GM12891 (cell line): ENCODE measurements around the gene PDLIM4.

Source experiments
- POLR2A ChIP-seq: IDR thresholded peaks from 2 replicates; pipeline ENCODE4 v1.6.1; 2011; ENCODE audit warnings: low read depth, low read length, control low read depth
- POLR2AphosphoS5 ChIP-seq: IDR thresholded peaks from 2 replicates; pipeline ENCODE4 v1.6.1; 2011; ENCODE audit warnings: low read depth, low read length, control low read depth
- SPI1 ChIP-seq: IDR thresholded peaks from 2 replicates; pipeline ENCODE4 v1.6.1; 2011; ENCODE audit warnings: low read depth, low read length, control low read depth
- TAF1 ChIP-seq: IDR thresholded peaks from 2 replicates; pipeline ENCODE4 v1.6.1; 2011; ENCODE audit warnings: low read depth, low read length, control low read depth

GRCh38 chr5:132227485-132228240, 29.8 kb upstream of the PDLIM4 start, which contains the start of gene P4HA2:
- TF ChIP-seq TAF1 = no peak
- TF ChIP-seq POLR2AphosphoS5 = no peak
- TF ChIP-seq POLR2A = no peak
- no peak for TF ChIP-seq SPI1
